ENCODE data around the gene USH1G.

The USH1G gene

DNA sequence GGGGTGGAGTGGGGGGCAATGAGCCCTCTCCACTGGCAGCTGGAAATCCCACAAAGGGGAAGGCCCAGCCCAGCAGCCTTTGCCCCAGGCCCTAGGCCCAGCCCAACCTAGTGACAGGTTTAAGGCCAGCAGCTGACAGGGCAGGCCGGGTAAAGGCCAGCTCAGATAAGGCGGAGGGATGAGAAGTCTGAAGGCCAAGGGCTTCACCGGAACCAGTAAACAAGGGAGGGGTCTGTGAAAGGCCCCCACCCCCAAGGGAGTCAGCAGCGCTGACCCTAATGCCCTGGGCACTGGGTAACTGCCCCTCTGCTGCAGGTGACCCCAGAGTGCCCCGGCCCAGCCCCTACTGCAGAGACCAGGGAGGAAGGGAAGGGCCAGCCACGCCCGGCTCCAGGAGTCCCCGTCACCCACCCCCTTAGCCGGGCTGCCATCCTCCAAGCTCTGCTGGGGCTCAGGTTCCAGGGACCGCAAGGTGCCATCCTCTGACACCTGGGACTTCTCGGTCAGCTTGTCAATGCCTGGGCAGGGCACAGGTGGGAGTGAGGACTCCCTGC lies 30.2 kb upstream of the USH1G start:
- TF ChIP-seq, protein P1, sequence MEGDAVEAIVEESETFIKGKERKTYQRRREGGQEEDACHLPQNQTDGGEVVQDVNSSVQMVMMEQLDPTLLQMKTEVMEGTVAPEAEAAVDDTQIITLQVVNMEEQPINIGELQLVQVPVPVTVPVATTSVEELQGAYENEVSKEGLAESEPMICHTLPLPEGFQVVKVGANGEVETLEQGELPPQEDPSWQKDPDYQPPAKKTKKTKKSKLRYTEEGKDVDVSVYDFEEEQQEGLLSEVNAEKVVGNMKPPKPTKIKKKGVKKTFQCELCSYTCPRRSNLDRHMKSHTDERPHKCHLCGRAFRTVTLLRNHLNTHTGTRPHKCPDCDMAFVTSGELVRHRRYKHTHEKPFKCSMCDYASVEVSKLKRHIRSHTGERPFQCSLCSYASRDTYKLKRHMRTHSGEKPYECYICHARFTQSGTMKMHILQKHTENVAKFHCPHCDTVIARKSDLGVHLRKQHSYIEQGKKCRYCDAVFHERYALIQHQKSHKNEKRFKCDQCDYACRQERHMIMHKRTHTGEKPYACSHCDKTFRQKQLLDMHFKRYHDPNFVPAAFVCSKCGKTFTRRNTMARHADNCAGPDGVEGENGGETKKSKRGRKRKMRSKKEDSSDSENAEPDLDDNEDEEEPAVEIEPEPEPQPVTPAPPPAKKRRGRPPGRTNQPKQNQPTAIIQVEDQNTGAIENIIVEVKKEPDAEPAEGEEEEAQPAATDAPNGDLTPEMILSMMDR (conservative IDR thresholded peaks at IDR 0.05; ENCODE audit: control insufficient read depth, insufficient read depth, low read depth, low read length) = no peak
- H3K4me3 ChIP-seq (ENCODE audit: control insufficient read depth, low read depth, low read length) = no peak overlapping the region
- DNase-seq (ENCODE audit: low read depth) = no peak

DNA sequence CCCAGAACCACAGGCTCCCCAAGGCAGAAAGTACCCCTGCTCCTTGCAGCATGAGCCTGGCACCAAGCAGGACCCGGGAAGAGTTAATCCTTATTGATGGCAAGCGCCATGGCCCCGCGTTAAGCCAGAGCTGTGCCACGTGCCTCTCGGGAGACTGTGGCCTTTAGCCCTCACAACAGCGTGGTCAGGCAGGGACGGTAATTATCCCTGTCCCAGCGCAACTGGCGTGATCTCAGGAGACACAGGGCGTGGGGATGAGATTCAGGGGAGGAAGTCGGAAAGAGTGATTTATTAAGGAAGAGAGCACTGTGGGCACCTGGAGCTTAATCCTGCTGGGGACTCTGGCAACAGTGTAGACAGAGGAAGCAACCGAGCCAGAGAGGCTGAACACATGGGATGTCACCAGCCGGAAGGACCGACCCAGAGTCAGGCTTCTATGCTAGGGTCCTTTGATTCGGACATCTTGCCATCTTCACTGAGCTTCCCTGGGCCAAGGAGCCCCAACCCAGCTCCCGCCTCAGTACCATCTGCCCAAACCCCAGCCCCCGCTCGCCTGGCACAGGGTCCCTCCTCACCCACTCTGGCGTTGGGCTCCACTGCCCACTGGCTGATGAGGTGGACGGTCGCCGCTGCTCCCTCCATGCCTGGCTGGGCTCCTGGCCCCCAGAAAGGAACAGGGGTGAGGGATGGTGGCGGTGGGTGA lies 29.5 kb upstream of the USH1G start:
- TF ChIP-seq, protein P1 (conservative IDR thresholded peaks at IDR 0.05; ENCODE audit: control insufficient read depth, insufficient read depth, low read depth, low read length) = no peak
- no peak overlapping the region for H3K4me3 ChIP-seq (ENCODE audit: control insufficient read depth, low read depth, low read length)
- no peak for DNase-seq (ENCODE audit: low read depth)

- no peak for DNase-seq (ENCODE audit: low read depth)
- no peak overlapping the region for H3K4me3 ChIP-seq (ENCODE audit: control insufficient read depth, low read depth, low read length)
- TF ChIP-seq, protein P1 (conservative IDR thresholded peaks at IDR 0.05; ENCODE audit: control insufficient read depth, insufficient read depth, low read depth, low read length) = no peak
Observed at GRCh38 chr17:74951680-74952421, 28.8 kb upstream of the USH1G start.

DNA sequence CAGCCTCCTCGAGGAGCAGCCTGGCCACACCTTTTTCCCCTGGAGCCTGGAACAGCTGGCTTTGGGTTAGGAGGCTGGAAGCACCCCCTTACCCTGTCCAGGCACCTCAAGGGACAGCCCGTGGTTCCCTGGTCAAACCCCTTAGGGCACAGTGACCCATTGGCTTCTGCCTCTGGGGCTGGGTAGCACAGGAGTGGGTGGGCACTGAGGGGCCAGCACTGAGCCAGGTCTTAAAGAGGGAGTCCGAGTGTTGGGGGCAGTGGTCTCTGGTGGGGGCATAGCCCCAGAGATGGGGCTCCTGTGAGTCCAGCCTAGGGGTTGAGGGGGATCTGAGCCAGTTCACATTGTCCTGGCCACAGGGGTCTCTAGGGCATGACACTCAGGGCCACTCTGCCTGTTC lies 28.0 kb upstream of the USH1G start:
- H3K4me3 ChIP-seq (ENCODE audit: control insufficient read depth, low read depth, low read length) = no peak overlapping the region
- TF ChIP-seq, protein P1 (conservative IDR thresholded peaks at IDR 0.05; ENCODE audit: control insufficient read depth, insufficient read depth, low read depth, low read length) = no peak
- DNase-seq (ENCODE audit: low read depth) = no peak

GRCh38 chr17:74950207-74950606 lies 27.2 kb upstream of the USH1G start:
- TF ChIP-seq, protein P1 (conservative IDR thresholded peaks at IDR 0.05; ENCODE audit: control insufficient read depth, insufficient read depth, low read depth, low read length) = no peak
- H3K4me3 ChIP-seq (ENCODE audit: control insufficient read depth, low read depth, low read length) = no peak overlapping the region
- no peak for DNase-seq (ENCODE audit: low read depth)

DNA sequence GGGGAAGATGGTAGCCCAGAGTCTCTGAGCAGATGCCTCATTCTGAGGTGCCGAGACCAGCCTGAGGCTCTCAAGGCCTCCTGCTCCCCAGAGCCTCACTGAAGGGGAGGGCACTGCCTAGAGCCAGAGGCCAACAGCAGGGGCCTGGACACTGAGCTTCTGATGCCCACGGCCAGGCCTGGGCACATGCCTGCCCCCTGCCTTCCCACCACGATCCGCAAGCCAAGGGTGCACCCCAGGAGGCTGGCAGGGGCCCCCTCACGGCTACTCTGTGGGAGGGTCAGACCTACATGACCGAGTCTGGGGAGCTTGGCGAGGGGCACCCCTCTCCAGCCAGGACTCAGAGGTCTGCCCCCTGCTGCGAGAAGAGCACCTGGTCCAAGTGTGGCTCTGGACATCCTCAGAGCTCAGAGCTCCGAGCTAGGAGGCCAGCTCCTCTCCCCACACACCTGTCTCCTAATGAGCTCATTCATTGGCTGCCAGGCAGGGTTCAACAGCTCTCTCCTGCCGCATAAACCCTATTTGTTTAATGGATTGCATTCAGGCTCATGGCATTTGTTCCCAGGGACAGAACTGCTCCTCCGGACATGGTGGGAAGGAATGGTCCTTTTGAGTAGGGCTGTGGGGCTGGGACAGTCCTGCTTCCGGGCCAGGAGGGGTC lies 26.5 kb upstream of the USH1G start:
- TF ChIP-seq, protein P1 (conservative IDR thresholded peaks at IDR 0.05; ENCODE audit: control insufficient read depth, insufficient read depth, low read depth, low read length) = no peak
- DNase-seq (ENCODE audit: low read depth) = no peak
- H3K4me3 ChIP-seq (ENCODE audit: control insufficient read depth, low read depth, low read length) = no peak overlapping the region

Measured in fibroblast of mammary gland (primary cell).